Activated gamma-delta T cell treated with Interleukin-2 at 50 U/mL for 16 hours (primary cell): ENCODE measurements around the gene SLC5A6.
"Not testable (repeated sequence)": the region's sequence is repeated elsewhere in the genome, so short reads cannot be mapped to it uniquely, and the experiment has no call there.

ENCODE experiments used
- DNase-seq: peaks from one replicate; pipeline ENCODE4 v3.0.0-alpha.2; 2020

SLC5A6 gene

DNA sequence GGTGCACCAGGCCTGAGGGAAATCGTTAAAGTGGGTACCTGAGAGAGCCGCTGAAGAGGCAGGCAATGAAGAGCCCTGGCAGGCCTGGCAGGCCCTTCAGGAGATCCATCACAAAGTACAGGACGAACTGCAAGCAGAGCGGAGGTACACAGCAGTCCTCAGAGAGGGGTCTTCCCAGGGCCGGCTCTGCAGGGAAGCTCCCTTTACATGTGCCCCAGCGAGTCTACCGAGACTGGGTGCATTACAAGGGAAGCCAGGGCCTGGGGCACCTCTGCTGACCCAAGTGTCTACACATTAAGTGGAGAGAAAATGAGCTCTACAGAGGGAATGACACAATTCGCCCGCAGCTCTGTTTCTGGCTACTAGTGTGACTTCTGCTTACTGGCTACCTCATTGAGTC, 8.3 kb downstream of the SLC5A6 start:
- no peak for DNase-seq

DNA sequence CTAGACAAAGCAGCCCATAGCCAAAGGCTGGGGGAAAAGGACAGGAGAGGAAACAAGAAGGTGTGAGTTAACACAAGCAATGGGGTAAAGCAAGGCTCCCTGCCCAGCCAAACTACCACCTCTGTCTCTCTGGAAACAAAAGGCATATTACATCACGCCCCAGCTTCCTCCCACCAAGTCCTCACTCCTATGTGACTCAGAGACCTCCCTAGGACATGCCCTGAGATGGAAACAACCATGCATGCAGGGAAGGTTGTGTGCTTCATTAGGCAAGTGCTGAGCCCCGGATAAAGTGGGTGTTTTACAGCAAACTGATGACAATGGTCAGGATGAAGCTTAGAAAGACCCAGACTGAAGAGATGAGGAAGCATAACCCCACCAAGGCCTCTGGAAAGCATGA, 9.2 kb downstream of the SLC5A6 start:
- DNase-seq, result no peak

GRCh38 chr2:27201675-27202074, 10.4 kb downstream of the SLC5A6 start:
- DNase-seq, result no peak

DNA sequence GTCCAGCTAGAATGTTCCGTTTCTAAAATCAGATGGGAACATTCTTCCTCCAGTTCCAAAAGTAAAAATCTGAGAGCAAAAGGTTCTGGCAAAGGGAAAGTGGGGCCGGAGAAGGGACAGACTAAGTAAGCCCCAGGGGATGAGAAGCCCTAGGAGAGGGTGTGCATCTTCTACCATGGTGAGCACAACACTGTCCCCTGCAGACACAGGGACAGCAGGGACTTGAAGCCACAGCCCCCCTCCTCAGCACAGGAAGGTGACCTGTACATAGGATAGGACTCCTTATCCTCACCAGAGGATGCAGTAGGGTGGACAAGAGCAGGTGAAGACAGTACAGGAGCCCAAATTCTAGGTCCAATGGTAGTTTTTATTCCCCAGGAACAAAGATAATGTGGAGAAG, 12.8 kb downstream of the SLC5A6 start:
- DNase-seq, result no peak

GRCh38 chr2:27198627-27199026, 13.4 kb downstream of the SLC5A6 start:
- DNase-seq, result no peak

- DNase-seq, result not testable (repeated sequence)
These were observed 14.0 kb downstream of the SLC5A6 start for GRCh38 chr2:27198068-27198467.

- not testable (repeated sequence) for DNase-seq
These were observed 16.3 kb downstream of the SLC5A6 start for GRCh38 chr2:27195799-27196198.

GRCh38 chr2:27194538-27195354, 17.3 kb downstream of the SLC5A6 start:
- no peak for DNase-seq

- peak; percentile 39 for DNase-seq
These were observed 20.8 kb downstream of the SLC5A6 start for GRCh38 chr2:27191070-27191829.

DNA sequence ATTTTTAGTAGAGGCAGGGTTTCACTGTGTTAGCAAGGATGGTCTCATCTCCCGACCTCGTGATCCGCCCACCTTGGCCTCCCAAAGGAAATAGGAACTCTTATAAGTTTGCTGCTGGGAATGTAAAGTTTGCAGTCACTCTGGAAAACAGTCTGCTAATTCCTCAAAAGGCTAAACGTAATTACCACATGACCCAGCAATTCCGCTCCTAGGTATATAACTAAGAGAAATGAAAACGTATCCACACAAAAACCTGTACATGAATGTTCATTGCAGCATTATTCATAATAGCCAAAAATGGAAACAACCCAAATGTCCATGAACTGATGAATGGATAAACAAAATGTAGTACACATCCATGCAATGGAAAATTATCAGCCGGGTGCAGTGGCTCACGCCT, 22.1 kb downstream of the SLC5A6 start:
- no peak for DNase-seq

DNA sequence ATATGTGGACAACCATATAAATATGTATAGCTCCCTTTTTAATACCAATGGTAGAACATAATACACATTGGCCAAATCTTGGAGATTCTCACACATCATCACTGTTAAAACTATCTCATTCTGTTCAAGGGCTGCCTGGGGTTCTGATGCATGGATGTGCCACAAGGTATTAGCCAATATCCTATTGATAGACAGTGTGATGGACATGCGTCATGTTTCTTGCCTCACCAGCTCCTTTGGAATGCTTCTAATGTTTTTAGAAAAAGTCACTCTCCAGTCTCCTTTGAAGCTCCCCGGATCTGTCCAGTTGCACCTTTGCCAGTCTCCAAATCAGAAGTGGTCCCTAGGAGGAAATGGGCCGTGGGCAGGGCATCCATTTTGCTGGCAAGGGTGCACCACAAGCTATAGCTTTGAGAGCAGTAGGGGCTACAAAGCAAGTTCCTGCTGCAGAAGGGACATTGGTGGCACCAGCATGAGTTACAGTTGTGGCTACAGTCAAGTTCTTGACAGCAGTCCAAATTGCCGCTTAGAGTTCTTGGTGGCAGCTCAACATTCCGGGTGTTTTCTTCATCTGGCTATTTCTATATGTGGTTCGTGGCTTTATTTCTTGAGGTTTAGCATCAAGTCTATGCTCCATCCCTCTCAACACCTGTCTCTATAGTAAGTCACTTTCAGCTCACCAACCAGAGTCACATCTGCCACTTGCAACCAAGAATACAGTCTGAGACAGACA, 25.3 kb downstream of the SLC5A6 start:
- no peak for DNase-seq

- DNase-seq, result no peak
These were observed 26.6 kb downstream of the SLC5A6 start for GRCh38 chr2:27185331-27186026.

- DNase-seq, result no peak
These were observed 28.0 kb downstream of the SLC5A6 start for GRCh38 chr2:27184115-27184514.

- no peak for DNase-seq
These were observed 29.7 kb downstream of the SLC5A6 start for GRCh38 chr2:27182346-27182745.

DNA sequence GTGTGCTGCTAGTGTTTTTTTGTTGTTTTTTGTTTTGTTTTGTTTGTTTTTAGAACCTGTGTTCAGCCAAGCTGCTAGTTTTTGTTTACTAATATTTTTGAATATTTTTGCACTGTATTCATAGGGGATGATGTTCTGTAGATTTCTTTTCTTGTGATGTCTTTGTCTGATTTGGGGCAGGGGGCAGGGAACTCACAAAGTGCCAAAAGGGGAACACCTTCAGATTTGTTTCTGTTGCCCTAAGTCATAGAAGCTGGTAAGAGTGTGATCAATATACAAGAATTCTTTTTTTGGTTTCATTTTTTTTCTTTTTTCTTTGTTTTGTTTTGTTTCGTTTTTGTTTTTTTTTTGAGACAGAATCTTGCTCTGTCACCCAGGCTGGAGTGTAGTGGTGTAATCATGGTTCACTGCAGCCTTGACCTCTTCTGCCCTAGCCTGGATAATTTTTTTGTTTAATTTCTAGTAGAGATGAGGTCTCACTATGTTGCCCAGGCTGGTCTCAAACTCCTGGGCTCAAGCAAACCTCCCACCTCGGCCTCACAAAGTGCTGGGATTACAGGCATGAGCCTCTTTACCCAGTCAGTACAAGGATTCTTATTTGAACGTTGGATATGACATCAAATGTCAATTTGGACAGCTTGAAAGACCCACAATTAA, 32.6 kb downstream of the SLC5A6 start:
- no peak for DNase-seq

GRCh38 chr2:27178469-27178868, 33.6 kb downstream of the SLC5A6 start:
- no peak for DNase-seq

GRCh38 chr2:27177441-27178351, 34.4 kb downstream of the SLC5A6 start:
- no peak for DNase-seq

GRCh38 chr2:27175781-27176180, 36.3 kb downstream of the SLC5A6 start:
- not testable (repeated sequence) for DNase-seq

GRCh38 chr2:27175330-27175729, 36.7 kb downstream of the SLC5A6 start:
- no peak for DNase-seq

DNA sequence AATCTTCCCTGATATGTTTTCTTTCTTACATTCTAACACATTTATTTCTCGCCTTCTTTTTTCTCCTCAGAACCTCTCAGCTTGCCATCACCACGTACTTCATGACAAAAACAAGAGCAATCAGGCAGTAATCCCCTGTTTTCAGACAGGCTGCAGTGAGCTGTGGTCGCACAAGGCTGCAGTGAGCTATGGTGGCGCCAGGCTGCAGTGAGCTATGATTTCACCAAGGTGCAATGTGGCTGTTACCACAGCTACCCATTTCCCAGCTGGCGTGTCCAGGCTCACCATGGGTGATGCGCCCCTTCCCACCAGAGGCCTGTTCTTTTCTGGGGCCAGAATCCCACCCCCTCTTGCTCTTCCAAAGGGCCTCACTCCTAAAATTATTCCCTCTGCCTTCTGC, 37.4 kb downstream of the SLC5A6 start:
- no peak for DNase-seq

GRCh38 chr2:27171351-27171848, 40.7 kb downstream of the SLC5A6 start:
- DNase-seq, result no peak
